DMS 273 treated with DMSO at 0.1 percent for 48 hours (cell line): ENCODE results near the gene PPARA.
"Not testable (repeated sequence)": the region's sequence is repeated elsewhere in the genome, so short reads cannot be mapped to it uniquely, and the experiment has no call there.

Experiments used
- DNase-seq: peaks from one replicate; lab custom pipeline; 2025; lab: John Stamatoyannopoulos, UW

Gene PPARA

GRCh38 chr22:46172522-46173110 lies 22.3 kb downstream of the PPARA start:
- DNase-seq = no peak

DNA sequence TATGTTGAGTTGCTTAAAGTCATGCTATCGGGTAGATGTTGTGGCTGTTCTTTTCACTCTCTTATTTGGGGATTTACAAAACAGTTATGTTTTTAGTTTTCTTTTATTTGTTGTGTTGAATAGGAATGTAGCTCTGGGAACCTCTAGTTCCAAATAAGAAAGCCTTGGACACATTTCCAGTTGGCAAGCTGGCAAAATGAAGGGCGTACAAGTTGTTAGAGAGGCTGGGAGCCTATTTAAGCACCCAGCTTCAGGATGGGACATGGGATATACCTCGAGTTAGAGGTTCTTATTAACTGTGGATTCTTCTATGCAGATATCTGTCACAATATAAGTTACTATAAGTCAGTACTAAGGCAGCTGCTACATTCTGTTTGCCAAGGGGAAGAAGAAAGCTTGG lies 22.8 kb downstream of the PPARA start:
- no peak for DNase-seq

DNA sequence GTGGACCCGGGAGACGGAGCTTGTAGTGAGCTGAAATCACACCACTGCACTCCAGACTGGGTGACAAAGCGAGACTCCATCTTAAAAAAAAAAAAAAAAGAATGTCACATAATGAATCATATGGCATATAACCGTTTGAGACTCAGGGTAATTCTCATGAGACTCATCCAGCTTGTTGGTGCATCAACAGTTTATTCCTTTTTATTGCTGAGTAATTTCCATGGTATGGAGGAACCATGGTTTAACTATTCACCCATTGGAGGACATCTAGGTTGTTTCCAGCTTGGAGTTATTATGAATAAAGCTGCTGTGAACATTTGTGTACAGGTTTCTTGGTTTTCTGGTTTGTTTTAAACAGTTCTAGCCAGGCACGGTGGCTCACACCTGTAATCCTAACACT lies 25.3 kb downstream of the PPARA start:
- no peak for DNase-seq

DNA sequence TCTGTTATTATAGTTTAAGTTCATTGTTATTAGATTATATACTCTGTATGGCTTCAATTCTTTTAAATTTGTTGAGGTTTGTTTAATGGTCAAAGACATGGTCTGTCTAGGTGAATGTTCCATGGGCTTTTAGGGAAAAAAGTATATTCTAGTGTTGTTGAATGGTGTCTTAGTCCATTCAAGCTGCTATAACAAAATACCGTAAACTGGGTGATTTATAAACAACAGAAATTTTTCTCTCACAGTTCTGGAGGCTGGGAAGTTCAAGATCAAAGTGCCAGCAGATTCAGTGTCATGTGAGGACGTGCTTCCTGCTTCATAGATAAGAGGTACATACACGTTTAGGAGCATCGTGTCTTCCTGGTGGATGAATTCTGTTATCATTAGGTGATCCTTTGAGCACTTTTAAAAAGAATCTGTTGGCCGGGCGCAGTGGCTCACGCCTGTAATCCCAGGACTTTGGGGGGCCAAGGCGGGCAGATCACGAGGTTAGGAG lies 26.2 kb downstream of the PPARA start:
- DNase-seq = no peak

DNA sequence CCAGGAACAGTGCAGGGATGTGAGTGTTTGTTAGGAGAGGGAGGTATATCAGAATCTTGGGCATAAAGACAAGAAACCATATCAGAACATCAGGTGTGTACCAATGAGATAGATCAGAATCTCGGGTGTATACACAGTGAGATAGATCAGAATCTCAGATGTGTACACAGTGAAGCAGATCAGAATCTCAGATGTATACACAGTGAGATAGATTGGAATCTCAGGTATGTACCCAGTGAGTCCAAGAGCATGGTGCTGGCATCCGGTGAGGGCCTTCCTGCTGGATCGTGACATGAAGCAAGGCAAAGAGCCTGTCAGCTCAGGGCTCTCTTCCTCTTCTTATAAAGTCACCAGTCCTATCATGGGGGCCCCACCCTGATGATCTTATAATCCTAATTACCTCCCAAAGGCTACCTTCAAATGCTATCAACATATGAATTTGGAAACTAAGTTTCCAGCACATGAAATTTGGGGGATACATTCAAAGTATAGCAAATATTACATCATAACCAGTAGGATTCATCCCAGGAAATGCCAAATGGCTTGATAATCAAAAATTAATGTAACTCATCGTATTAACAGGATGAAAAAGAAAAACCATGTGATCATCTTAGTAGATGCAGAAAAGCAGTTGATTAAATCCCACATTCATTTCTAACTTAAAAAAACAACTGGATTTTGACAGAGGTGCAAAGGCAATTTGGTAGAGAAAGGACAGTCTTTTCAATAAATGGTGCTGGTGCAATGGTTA lies 28.6 kb downstream of the PPARA start:
- DNase-seq = no peak

DNA sequence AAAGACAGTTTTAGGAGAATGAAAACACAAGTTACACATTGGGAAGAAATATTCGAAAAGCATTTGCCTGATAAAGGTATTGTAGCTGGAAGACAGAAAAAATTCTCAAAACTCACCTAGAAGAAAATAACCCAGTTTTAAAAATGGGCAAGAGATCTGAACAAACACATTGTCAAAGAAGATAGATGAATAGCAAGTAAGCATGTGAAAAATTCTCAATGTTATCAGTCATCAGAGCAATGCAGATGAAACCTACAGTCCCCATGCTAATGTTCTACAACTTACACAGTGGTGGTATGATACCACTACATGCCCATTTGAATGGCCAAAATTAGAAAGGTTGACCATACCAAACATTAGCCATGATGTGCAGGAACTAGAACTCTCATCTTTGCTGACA lies 29.4 kb downstream of the PPARA start:
- DNase-seq = no peak

- no peak for DNase-seq
Measured at GRCh38 chr22:46180370-46181137, 30.2 kb downstream of the PPARA start.

GRCh38 chr22:46183733-46184132 lies 33.4 kb downstream of the PPARA start:
- no peak for DNase-seq

- no peak for DNase-seq
Measured at GRCh38 chr22:46185283-46185682, 35.0 kb downstream of the PPARA start.

DNA sequence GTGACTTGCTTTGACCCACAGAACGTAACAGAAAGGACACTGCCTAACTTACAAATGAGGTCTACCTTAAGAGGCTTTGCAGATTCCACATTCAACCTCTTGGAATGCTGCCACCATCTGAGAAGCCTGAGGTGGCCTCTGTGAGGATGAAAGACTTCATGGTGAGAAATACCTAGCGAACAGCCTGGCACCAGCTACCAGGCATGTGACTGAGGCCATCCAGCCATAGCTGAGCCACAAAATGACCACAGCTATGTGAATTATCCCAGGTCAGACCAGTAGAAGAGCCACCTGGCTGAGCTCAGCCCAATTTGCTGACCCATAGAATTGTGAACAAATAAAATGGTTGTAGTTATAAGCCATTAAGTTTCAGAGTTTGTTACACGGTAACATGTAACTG lies 37.5 kb downstream of the PPARA start:
- no peak for DNase-seq

DNA sequence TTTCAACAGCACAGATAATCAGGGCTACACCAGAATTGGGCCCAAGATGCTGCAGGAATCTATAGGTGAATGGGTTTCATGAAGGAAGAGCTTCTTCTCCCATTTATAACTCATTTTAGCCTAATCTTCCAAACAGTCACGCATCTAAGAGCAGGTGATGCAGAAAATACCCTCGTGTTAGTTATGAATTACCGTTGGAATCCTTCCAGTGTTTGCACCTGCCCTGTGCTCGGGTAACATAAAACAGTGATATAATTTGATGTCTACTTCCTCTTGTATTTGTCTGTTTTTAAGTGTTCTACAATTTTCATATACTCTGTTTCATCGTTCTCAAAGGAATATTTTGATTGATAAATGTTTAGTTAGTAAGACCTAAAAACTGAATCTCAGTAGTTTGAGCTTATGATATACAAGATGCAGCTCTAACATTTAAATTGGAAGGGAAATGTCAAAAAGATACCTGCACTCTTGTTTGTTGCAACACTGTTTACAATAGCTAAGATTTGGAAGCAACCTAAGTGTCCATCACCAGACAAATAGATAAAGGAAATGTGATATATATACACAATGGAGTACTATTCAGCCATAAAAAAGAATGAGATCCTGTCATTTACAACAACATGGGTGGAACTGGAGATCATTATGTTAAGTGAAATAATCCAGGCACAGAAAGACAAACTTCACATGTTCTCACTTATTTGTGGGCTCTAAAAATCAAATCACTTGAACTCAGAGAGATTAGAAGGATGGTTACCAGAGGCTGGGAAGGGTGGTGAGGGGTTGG lies 42.1 kb downstream of the PPARA start:
- no peak for DNase-seq

GRCh38 chr22:46193898-46194310 lies 43.6 kb downstream of the PPARA start:
- DNase-seq = no peak

GRCh38 chr22:46195487-46196165 lies 45.3 kb downstream of the PPARA start:
- no peak for DNase-seq

DNA sequence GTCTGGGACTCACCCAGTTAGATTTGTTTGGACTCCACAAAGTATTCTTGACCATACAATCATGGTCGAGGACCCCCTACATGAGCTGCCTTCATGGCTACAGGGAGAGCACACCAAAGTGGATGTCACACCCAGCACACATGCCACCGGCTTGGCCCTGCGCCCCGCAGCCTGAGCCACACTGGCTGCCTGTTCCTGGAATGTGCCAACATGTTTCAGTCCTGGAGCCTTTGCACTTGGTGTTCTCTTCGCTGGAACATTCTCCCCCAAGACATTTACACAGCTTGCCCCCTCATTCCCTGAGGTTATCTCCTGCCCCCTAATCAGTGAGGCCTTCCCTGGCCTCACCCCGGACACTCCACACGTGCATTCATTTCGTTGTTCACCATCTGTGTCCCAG lies 46.0 kb downstream of the PPARA start:
- DNase-seq = no peak

DNA sequence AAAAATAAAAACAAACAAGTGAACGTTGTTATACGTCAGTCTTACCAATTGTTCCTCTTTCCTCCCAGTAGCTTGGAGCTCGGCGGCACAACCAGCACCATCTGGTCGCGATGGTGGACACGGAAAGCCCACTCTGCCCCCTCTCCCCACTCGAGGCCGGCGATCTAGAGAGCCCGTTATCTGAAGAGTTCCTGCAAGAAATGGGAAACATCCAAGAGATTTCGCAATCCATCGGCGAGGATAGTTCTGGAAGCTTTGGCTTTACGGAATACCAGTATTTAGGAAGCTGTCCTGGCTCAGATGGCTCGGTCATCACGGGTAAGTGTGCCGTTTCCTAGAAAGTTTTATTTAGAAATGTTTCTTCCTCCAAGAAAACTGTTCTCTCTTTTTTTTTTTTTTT lies 47.9 kb downstream of the PPARA start:
- DNase-seq = no peak

DNA sequence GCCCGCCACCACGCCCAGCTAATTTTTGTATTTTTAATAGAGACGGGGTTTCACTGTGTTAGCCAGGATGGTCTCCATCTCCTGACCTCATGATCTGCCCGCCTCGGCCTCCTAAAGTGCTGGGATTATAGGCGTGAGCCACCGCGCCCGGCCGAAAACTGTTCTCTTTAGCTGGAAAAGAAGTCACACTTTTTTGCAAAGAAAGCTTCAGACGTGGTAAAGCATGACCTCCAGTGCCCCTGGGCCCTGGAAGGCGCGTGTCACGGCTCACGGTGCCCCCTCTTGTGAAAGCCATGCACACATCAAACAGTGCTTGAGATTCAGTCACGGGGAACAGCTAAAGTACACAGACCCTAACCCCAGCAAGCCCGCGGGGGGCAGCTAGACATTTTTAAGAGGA lies 48.5 kb downstream of the PPARA start:
- not testable (repeated sequence) for DNase-seq

- DNase-seq = no peak
Measured at GRCh38 chr22:46201059-46201757, 50.9 kb downstream of the PPARA start.

DNA sequence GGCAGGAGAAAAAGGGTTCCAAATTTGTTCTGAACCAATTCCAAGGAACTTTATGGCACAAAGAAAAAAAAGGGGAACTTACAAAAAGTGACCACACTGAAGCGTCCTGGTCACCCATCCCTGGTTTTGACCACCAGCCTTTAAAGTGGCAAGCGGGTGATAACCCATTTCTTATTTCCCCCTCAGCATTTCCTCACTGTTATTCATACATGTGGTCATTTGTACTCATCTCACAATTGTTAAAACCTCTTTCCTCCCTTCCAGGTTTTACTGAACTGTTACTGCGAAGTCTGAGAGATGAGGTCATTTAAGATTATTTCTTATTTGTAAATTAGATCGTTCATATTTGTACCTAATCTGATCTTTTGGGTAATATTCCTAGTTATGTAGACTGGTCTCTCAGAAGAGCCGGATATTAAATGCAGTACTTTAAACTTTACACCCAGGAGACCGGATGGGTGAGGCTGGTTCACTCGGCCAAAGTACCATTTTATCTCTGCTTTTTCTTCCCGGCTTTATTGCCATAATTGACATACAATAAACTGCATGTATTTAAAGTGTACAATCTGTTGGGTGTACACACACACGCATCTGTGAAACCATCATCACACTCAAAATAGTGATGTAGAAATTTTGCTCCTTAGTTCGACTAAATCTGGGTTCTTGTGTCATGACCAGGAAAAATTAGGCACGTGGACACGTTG lies 52.7 kb downstream of the PPARA start:
- no peak for DNase-seq

GRCh38 chr22:46203601-46203980 lies 53.3 kb downstream of the PPARA start:
- no peak for DNase-seq

- DNase-seq = no peak
Measured at GRCh38 chr22:46209262-46209661, 58.9 kb downstream of the PPARA start.
